HepG2 (cell line): ENCODE measurements around the gene TMX4. TPM values are rescaled to one million over a fixed set of nuclear protein-coding genes. Genes with fewer than 3 reads are reported as not detected.

ENCODE experiments used
- ATAC-seq: fragments of 200-7000 bp; cut with Tn5 transposase; 3 replicates; pipeline ENCODE4 v1.9.1; 2020; ENCODE audit warnings: mild to moderate bottlenecking, moderate library complexity
- BruUV-seq: library from RNA; stranded (reverse); fragments of 400-500 nt; replicated peaks from 2 replicates; lab custom pipeline; 2021; lab: Mats Ljungman, UMichigan
- CTCF ChIA-PET: fragments of 300-600 bp; formaldehyde crosslinking; extraction: SDS; loops from one replicate; lab custom pipeline; 2021; ENCODE audit warnings: low total read pairs, inconsistent platforms, low intra/inter-chr PET ratio; lab: Yijun Ruan, JAX
- POLR2A ChIA-PET: fragments of 350-600 bp; sonication (Branson Sonifier 250); formaldehyde crosslinking; loops from one replicate; lab custom pipeline; 2020; ENCODE audit warnings: antibody characterized with exemption, inconsistent platforms; lab: Yijun Ruan, JAX
- DNase-seq: peaks from one replicate; pipeline ENCODE4 v3.0.0-alpha.2; 2015; ENCODE audit warnings: low spot score
- FAIRE-seq: peaks from 3 replicates; lab custom pipeline; 2011; peaks lifted over from hg19 to GRCh38; lab: Jason Lieb, UNC
- H2AFZ ChIP-seq: one replicate; pipeline ENCODE4 v1.6.1; 2011; ENCODE audit warnings: low read length, inconsistent platforms
- H3K27ac ChIP-seq: fragments of 300-600 bp; 3 replicates; pipeline ENCODE4 v1.8.0; 2011; ENCODE audit warnings: mixed run types, mild to moderate bottlenecking, mixed read lengths, low read length, inconsistent platforms; ENCODE audit not compliant: insufficient read depth; ENCODE audit errors: extremely low read length
- H3K27me3 ChIP-seq, 2 experiments: fragments of 200-600 bp in 1 of 2; 2 replicates in 1 of 2; 3 replicates in 1 of 2; pipeline versions ENCODE4 v1.6.0 to v1.8.0; 2011; ENCODE audit warnings: low read length in 2 of 2, mild to moderate bottlenecking in 2 of 2, moderate library complexity in 2 of 2, inconsistent platforms in 1 of 2; ENCODE audit not compliant: insufficient read depth in 2 of 2, control insufficient read depth in 1 of 2
- H3K36me3 ChIP-seq, 2 experiments: fragments of 200-600 bp in 1 of 2; replicated peaks in 1 of 2; 2 replicates in 1 of 2; 3 replicates in 1 of 2; pipeline versions ENCODE4 v1.5.1 to v1.8.0; 2011; ENCODE audit warnings: low read length in 2 of 2, inconsistent platforms in 1 of 2; ENCODE audit not compliant: insufficient read depth in 2 of 2, control insufficient read depth in 1 of 2
- H3K4me1 ChIP-seq: 2 replicates; pipeline ENCODE4 v1.5.1; 2012; ENCODE audit warnings: low read length, inconsistent platforms; ENCODE audit not compliant: insufficient read depth
- H3K4me2 ChIP-seq: 2 replicates; pipeline ENCODE4 v1.6.0; 2011; ENCODE audit warnings: low read depth, low read length, inconsistent platforms
- H3K4me3 ChIP-seq, 3 experiments: fragments of 200-600 bp in 1 of 3; sonication (generic), shearing (Covaris generic) in 1 of 3; replicated peaks in 1 of 3; 2 replicates each; pipeline ENCODE4 v1.5.1; 2011 to 2016; ENCODE audit warnings: low read length in 3 of 3, inconsistent platforms in 2 of 3, low read depth in 2 of 3, mild to moderate bottlenecking in 2 of 3, control low read depth in 1 of 3, mixed read lengths in 1 of 3; ENCODE audit not compliant: insufficient read depth in 1 of 3
- H3K79me2 ChIP-seq: one replicate; pipeline ENCODE4 v1.6.1; 2011; ENCODE audit warnings: low read length, inconsistent platforms; ENCODE audit not compliant: insufficient read depth
- H3K9ac ChIP-seq: 2 replicates; pipeline ENCODE4 v1.6.0; 2011; ENCODE audit warnings: mild to moderate bottlenecking, low read depth, low read length, inconsistent platforms; ENCODE audit not compliant: insufficient read depth
- H3K9me3 ChIP-seq: 2 replicates; pipeline ENCODE4 v1.5.1; 2012; ENCODE audit warnings: mild to moderate bottlenecking, low read length
- H4K20me1 ChIP-seq: 2 replicates; pipeline ENCODE4 v1.6.0; 2011; ENCODE audit warnings: inconsistent platforms, mild to moderate bottlenecking, low read length, moderate library complexity; ENCODE audit not compliant: insufficient read depth
- ATF7 ChIP-seq, 2 experiments: fragments of 450-650 bp in 1 of 2; sonication (generic) in 1 of 2; formaldehyde crosslinking in 1 of 2; IDR thresholded peaks; 2 replicates each; pipeline versions ENCODE4 v1.4.0 to v1.6.1; 2016 to 2020; ENCODE audit warnings: antibody characterized with exemption in 1 of 2, mild to moderate bottlenecking in 1 of 2, missing genetic modification reagents in 1 of 2
- HHEX ChIP-seq: IDR thresholded peaks from 2 replicates; pipeline ENCODE4 v1.6.1; 2016; ENCODE audit warnings: control low read depth
- TCF12 ChIP-seq, 2 experiments: fragments of 450-650 bp in 1 of 2; sonication (generic) in 1 of 2; formaldehyde crosslinking in 1 of 2; IDR thresholded peaks; 2 replicates each; pipeline versions ENCODE4 v1.6.1 to v1.8.0; 2017 to 2022; ENCODE audit warnings: antibody characterized with exemption in 1 of 2, mild to moderate bottlenecking in 1 of 2, missing genetic modification reagents in 1 of 2, moderate library complexity in 1 of 2
- ZNF660 ChIP-seq: sonication (generic); formaldehyde crosslinking; IDR thresholded peaks from 2 replicates; pipeline ENCODE4 v1.5.1; 2020; ENCODE audit warnings: mild to moderate bottlenecking, low read depth, missing genetic modification reagents, borderline replicate concordance
- WGBS: methylation state at CpG from one replicate; pipeline ENCODE4 v1.1.6; 2017; ENCODE audit warnings: low lambda C conversion rate; 5-methylcytosine and 5-hydroxymethylcytosine counted together
- in situ Hi-C: cut with HindIII; loops from 2 replicates; pipeline ENCODE4 v1.10.0; 2017; ENCODE audit warnings: low pct_unique_long_range_greater_than_20kb; ENCODE audit not compliant: extremely low pct_ligation_motif_present
- intact Hi-C: fragments of 100-400 bp; cut with micrococcal nuclease; formaldehyde crosslinking; loops from one replicate; pipeline ENCODE4 v1.10.0; 2022; ENCODE audit not compliant: unreplicated experiment
- polyA plus RNA-seq, 8 experiments: library from polyadenylated mRNA; depleted of rRNA in 3 of 8; stranded (reverse) in 7 of 8; unstranded in 1 of 8; fragments of >200 nt; fragmentation: Illumina TruSeq in 4 of 8; extraction: Trizol in 4 of 8; gene quantifications; 2 replicates each; pipeline versions ENCODE4 v1.2.1 to v1.2.3, GENCODE V29; 2011 to 2016; ENCODE audit warnings: low read depth in 4 of 8, missing spikeins in 1 of 8, mixed read lengths in 1 of 8; ENCODE audit not compliant: insufficient read depth in 1 of 8
- total RNA-seq, 5 experiments: library from RNA; depleted of rRNA; stranded (reverse); fragments of >200 nt; fragmentation: Illumina TruSeq; extraction: Trizol; gene quantifications; 2 replicates each; pipeline ENCODE4 v1.2.3, GENCODE V29; 2016; ENCODE audit warnings: low read depth in 1 of 5
- TF ChIP-seq, protein P1 (sequence below): sonication (generic); formaldehyde crosslinking; IDR thresholded peaks from 2 replicates; pipeline ENCODE4 v1.4.0; 2020; ENCODE audit warnings: mild to moderate bottlenecking, missing genetic modification reagents

TMX4 gene
- total and polyA plus RNA-seq, 2 of the 13 experiments (the other 11 are each of a cell fraction or from before 2014, with no cell fraction given), result 7.6 to 21.4 TPM

- H3K27me3 ChIP-seq, result no peaks in the 10 kb centered on the region
- DNase-seq (no peak), ATAC-seq (no peak), FAIRE-seq (no peak)
- TF ChIP-seq, protein P1, sequence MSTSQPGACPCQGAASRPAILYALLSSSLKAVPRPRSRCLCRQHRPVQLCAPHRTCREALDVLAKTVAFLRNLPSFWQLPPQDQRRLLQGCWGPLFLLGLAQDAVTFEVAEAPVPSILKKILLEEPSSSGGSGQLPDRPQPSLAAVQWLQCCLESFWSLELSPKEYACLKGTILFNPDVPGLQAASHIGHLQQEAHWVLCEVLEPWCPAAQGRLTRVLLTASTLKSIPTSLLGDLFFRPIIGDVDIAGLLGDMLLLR, result no peak
- TF ChIP-seq ATF7 (IDR thresholded peaks at IDR 0.05) (peak; percentile 89), ATF7 (CRISPR knock-in tag; IDR thresholded peaks at IDR 0.05) (no peak), ZNF660 (no peak)
- in situ Hi-C loops, result loop anchor here (10.0 kb wide), 1 partner anchor 787 kb away; no protein-coding TSS in a partner anchor
- H3K36me3 ChIP-seq, result no peaks in the 10 kb centered on the region
- POLR2A ChIA-PET, result no interaction called here
- no peak overlapping the region for H3K4me2 ChIP-seq
- H4K20me1 ChIP-seq, result no peaks in the 10 kb centered on the region
- CTCF ChIA-PET, result interaction anchor here (1.6 to 3.1 kb wide), 2 partner anchors 52 to 784 kb away, joined by 6 to 33 read pairs; no protein-coding TSS in a partner anchor
- H3K27ac ChIP-seq, result no peak overlapping the region
- 60% methylated on average over 3 of the region's 3 CpGs for WGBS
- no peak overlapping the region for H3K9ac ChIP-seq
- no TSS peak for BruUV-seq
- intact Hi-C loops, result loop anchor here (2.0 to 10.0 kb wide), 3 partner anchors 43 to 1173 kb away; partner anchors contain the start of gene BMP2
- no peak overlapping the region for H2AFZ ChIP-seq
- no peak overlapping the region for H3K4me3 ChIP-seq
- H3K4me1 ChIP-seq, result peaks cover 23% of the 10 kb centered on the region
- no peaks in the 10 kb centered on the region for H3K79me2 ChIP-seq
- H3K9me3 ChIP-seq, result peaks cover 6% of the 10 kb centered on the region
Observed at GRCh38 chr20:7937328-7937727, 82.2 kb downstream of the TMX4 start.

GRCh38 chr20:7935027-7935551, 84.5 kb downstream of the TMX4 start:
- H3K27me3 ChIP-seq, result no peaks in the 10 kb centered on the region
- no peak for FAIRE-seq
- intact Hi-C loops, result loop anchor here (10.0 kb wide), 1 partner anchor 1170 kb away; the partner anchor contains the start of gene BMP2
- H3K4me1 ChIP-seq, result peaks cover 14% of the 10 kb centered on the region
- DNase-seq, result no peak
- no peak overlapping the region for H3K4me3 ChIP-seq
- no peaks in the 10 kb centered on the region for H3K36me3 ChIP-seq
- no peaks in the 10 kb centered on the region for H3K79me2 ChIP-seq
- H3K4me2 ChIP-seq, result no peak overlapping the region
- no peaks in the 10 kb centered on the region for H4K20me1 ChIP-seq
- ATAC-seq, result no peak
- no peak overlapping the region for H3K27ac ChIP-seq
- TF ChIP-seq HHEX (no peak), TCF12 (IDR thresholded peaks at IDR 0.05) (no peak), TCF12 (CRISPR knock-in tag; IDR thresholded peaks at IDR 0.05) (no peak)
- in situ Hi-C loops, result loop anchor here (10.0 kb wide), 1 partner anchor 790 kb away; no protein-coding TSS in a partner anchor
- H3K9ac ChIP-seq, result no peak overlapping the region
- 53% methylated on average over 4 of the region's 4 CpGs for WGBS
- no peaks in the 10 kb centered on the region for H3K9me3 ChIP-seq
- H2AFZ ChIP-seq, result peak overlapping the region; percentile 20
- ChIA-PET CTCF (interaction anchor here (3.1 kb wide), 1 partner anchor 787 kb away, joined by 33 read pairs; no protein-coding TSS in a partner anchor), POLR2A (no interaction called here)
- BruUV-seq, result no TSS peak
